ENCODE measurements around the gene SEC61A2. TPM values are rescaled to one million over a fixed set of nuclear protein-coding genes. Genes with fewer than 3 reads are reported as not detected.

SEC61A2 gene
- total RNA-seq, 4 donors from 2014 or later, result 7.8 to 17.8 (median 13.3) TPM

DNA sequence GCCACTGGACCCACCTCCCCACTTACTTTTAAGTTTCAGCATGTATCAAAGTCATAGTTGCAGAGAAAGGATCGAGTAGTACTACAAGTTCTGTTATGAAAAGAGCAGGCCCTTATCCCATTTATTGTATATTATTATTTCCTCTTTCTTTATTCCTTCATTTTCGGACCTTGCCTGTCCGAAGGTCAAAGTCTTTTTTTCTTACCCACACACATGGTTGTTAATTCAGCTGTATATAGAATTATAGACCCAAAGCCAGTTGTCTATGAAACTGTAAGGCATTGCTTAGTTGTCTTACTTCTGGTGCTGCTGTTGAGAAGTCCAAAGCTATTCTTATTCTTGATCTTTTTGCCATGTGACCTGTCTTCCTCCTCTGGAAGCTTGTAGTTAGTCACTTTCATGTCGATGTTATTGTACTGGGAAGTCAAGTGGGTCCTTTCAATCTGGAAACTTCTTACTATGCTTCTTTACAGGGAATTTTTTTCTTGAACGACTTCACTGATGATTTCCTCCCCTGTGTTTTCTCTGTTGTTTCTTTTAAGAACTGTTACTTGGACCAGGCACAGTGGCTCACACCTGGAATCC lies 57.9 kb downstream of the SEC61A2 start:
- no peak for DNase-seq
- no peak overlapping the region for H3K4me3 ChIP-seq (replicated peaks in 1 of 3)
- H3K27me3 ChIP-seq, result no peaks in the 10 kb centered on the region
- no peaks in the 10 kb centered on the region for H3K9me3 ChIP-seq
- TF ChIP-seq POLR2A (IDR thresholded peaks at IDR 0.05), result no peak
- TF ChIP-seq, protein P1, sequence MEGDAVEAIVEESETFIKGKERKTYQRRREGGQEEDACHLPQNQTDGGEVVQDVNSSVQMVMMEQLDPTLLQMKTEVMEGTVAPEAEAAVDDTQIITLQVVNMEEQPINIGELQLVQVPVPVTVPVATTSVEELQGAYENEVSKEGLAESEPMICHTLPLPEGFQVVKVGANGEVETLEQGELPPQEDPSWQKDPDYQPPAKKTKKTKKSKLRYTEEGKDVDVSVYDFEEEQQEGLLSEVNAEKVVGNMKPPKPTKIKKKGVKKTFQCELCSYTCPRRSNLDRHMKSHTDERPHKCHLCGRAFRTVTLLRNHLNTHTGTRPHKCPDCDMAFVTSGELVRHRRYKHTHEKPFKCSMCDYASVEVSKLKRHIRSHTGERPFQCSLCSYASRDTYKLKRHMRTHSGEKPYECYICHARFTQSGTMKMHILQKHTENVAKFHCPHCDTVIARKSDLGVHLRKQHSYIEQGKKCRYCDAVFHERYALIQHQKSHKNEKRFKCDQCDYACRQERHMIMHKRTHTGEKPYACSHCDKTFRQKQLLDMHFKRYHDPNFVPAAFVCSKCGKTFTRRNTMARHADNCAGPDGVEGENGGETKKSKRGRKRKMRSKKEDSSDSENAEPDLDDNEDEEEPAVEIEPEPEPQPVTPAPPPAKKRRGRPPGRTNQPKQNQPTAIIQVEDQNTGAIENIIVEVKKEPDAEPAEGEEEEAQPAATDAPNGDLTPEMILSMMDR (IDR thresholded peaks at IDR 0.05), result no peak
- H3K36me3 ChIP-seq, result peaks cover 11 to 18% of the 10 kb centered on the region in 2 donors
- intact Hi-C loops (cut with DNase I), result no loop called here
- 66 to 69% methylated on average over 5 of the region's 5 CpGs for WGBS, 2 donors
- H3K4me1 ChIP-seq, result no peaks in the 10 kb centered on the region
- no peak overlapping the region for H3K27ac ChIP-seq

DNA sequence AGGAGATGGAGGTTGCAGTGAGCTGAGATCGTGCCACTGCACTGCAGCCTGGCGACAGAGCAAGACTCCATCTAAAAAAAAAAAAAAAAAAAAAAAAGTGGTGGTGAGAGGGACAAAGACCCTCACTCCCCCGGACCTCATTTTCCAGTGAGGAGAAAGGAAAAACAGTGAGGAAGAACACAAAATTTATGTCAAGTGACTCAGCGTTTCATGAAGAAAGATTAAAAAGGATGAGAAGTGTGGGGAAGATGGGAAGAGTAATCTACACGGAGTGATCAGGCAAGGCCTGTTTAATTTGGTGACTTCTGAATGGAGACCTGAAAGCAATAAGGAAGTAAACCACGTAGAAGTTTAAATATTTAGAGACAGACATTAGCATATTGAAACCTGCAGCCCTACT lies 59.2 kb downstream of the SEC61A2 start:
- H3K36me3 ChIP-seq, result peaks cover 11 to 18% of the 10 kb centered on the region in 2 donors
- no peak overlapping the region for H3K4me3 ChIP-seq (replicated peaks in 1 of 3)
- 90 to 92% methylated on average over 6 of the region's 6 CpGs for WGBS, 2 donors
- no peaks in the 10 kb centered on the region for H3K9me3 ChIP-seq
- intact Hi-C loops (cut with DNase I), result no loop called here
- DNase-seq, result no peak
- no peak overlapping the region for H3K27ac ChIP-seq
- no peak for TF ChIP-seq POLR2A (IDR thresholded peaks at IDR 0.05)
- TF ChIP-seq, protein P1 (IDR thresholded peaks at IDR 0.05), result no peak
- no peaks in the 10 kb centered on the region for H3K27me3 ChIP-seq
- H3K4me1 ChIP-seq, result peaks cover 0 to 4% of the 10 kb centered on the region in 2 donors

DNA sequence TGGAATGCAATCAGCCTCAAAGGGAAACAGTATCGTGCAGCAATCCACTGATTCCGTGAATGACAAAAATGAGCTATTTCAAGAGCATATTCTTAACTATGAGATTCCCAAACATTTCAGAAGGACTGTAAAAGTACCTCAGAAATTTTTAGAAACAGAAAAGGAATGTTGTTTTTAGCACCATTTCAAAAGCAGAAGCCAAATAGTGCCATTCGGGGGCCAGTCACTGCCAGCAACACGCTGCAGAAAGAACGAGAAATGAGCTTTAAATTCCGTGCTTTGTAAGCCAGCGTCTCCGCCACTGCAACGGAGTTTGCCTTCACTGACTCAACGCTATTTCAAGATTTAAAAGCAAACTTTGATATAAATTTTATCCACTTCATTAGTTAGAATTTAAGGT lies 59.9 kb downstream of the SEC61A2 start:
- intact Hi-C loops (cut with DNase I), result no loop called here
- Histone ChIP-seq H3K36me3 (peaks cover 7 to 13% of the 10 kb centered on the region in 2 donors), H3K27me3 (no peaks in the 10 kb centered on the region), H3K4me1 (peaks cover 2 to 12% of the 10 kb centered on the region in 2 donors), H3K27ac (no peak overlapping the region), H3K4me3 (replicated peaks in 1 of 3) (no peak overlapping the region), H3K9me3 (no peaks in the 10 kb centered on the region)
- no peak for TF ChIP-seq POLR2A (IDR thresholded peaks at IDR 0.05)
- TF ChIP-seq, protein P1 (IDR thresholded peaks at IDR 0.05), result no peak
- WGBS, 2 donors, result 95 to 96% methylated on average over 10 of the region's 10 CpGs
- DNase-seq, result no peak

DNA sequence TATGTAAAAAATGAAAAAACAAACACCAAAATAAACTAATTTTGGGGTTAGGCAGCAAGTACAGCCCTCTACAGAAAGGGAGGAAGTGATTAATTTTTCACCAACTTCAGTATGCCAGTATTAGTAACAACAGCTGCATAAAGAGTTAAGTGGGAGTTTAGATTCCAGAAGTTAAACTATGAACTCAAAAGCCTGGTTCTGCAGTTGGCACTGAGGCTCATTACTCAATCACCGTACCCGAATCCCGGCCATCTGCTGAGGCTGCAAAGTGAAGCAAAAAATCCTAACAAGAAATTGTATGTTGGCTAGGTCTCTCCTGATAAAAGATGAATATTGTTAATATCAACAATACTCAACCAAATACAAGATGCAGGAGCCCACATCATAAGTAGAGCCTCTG lies 62.2 kb downstream of the SEC61A2 start:
- peaks cover 8 to 14% of the 10 kb centered on the region in 2 donors for H3K4me1 ChIP-seq
- H3K27ac ChIP-seq, result no peak overlapping the region
- intact Hi-C loops (cut with DNase I), result no loop called here
- no peaks in the 10 kb centered on the region for H3K27me3 ChIP-seq
- H3K4me3 ChIP-seq (replicated peaks in 1 of 3), result no peak overlapping the region
- H3K36me3 ChIP-seq, result no peaks in the 10 kb centered on the region
- DNase-seq, result no peak
- 70 to 76% methylated on average over 3 of the region's 3 CpGs for WGBS, 2 donors
- TF ChIP-seq, protein P1 (IDR thresholded peaks at IDR 0.05), result no peak
- no peak for TF ChIP-seq POLR2A (IDR thresholded peaks at IDR 0.05)
- no peaks in the 10 kb centered on the region for H3K9me3 ChIP-seq

DNA sequence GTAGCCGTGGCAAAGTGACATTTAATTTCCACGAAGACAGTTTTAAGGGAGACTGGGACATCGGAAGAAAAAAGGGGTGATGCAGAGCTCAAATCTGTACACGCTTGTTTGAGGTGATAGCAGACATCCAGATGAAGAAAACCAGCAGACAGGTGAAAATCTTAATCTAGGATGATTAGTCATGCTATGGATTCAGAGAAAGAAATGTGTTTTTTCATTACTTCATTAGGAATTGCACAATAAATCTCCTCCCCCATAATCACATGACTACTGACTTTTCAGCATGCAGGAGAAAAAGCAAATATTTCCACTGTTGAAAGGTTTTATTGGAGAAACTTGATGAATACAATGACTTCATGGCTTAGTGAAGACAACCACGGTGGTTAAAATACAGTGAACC lies 63.7 kb downstream of the SEC61A2 start:
- DNase-seq, result no peak
- Histone ChIP-seq H3K27ac (no peak overlapping the region), H3K36me3 (no peaks in the 10 kb centered on the region), H3K27me3 (no peaks in the 10 kb centered on the region), H3K9me3 (no peaks in the 10 kb centered on the region), H3K4me3 (replicated peaks in 1 of 3) (no peak overlapping the region), H3K4me1 (peaks cover 17 to 27% of the 10 kb centered on the region in 2 donors)
- intact Hi-C loops (cut with DNase I), result no loop called here
- WGBS, 2 donors, result 91% methylated on average over 5 of the region's 5 CpGs
- no peak for TF ChIP-seq POLR2A (IDR thresholded peaks at IDR 0.05)
- TF ChIP-seq, protein P1 (IDR thresholded peaks at IDR 0.05), result no peak
